G401 (cell line): ENCODE data around the gene PLEKHF1. TPM values are rescaled to one million over a fixed set of nuclear protein-coding genes. Genes with fewer than 3 reads are reported as not detected.
A peak's percentile ranks its signal among the peaks of the same experiment; 100 is the strongest.

Experiments used
- DNase-seq: peaks from one replicate; pipeline ENCODE4 v3.0.0-alpha.2; 2015; ENCODE audit warnings: low spot score
- in situ Hi-C: cut with HindIII; loops from 2 replicates; pipeline ENCODE4 v1.10.0; 2016; ENCODE audit warnings: low sequenced_read_pairs, mixed read lengths
- total RNA-seq: library from RNA; depleted of rRNA; stranded (reverse); fragments of >200 nt; shearing (Covaris generic); gene quantifications from 2 replicates; pipeline ENCODE4 v1.2.3, GENCODE V29; 2014; rRNA removed

Gene PLEKHF1
- total RNA-seq, 1 experiment from 2014 or later = 26.3 TPM

DNA sequence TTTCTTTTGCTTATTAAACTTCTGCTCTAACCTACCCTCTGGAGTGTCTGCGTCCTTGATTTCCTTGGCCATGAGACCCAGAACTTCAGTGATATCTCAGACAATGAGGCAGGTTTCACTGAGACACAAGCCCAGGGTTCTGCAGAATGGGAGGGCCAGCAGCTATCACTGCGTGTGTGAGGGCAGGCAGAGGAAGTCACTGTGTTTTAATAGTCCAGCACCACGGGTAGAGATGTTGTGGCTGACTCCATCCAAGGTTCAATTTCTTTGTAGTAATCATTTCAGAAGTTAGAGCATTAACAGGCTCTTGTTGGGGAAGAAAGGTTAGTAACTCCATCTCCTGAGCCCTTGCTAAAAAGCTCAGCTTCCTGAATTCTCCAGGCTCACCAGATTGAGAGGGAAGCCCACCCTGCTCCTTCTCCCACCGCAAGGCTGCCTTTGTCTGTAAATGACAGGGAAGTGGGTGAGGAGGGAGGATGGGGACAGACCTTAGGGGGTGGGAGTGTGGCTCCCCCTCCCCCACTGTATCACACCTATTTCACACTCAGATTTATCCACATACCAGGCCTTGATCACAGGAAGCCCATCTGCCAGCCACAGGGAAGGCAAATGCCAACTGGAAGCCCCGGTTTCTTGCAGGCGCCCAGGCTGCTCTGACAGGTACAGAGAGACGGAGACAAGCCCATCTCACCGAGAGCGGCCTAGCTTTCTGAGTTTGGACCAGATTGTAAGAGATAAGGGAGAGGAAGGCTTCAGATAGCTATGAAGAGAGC lies 47.7 kb downstream of the PLEKHF1 start:
- in situ Hi-C loops = no loop called here
- peak; percentile 37 for DNase-seq

GRCh38 chr19:29714371-29714952 lies 49.2 kb downstream of the PLEKHF1 start:
- in situ Hi-C loops = no loop called here
- DNase-seq = peak; percentile 21

DNA sequence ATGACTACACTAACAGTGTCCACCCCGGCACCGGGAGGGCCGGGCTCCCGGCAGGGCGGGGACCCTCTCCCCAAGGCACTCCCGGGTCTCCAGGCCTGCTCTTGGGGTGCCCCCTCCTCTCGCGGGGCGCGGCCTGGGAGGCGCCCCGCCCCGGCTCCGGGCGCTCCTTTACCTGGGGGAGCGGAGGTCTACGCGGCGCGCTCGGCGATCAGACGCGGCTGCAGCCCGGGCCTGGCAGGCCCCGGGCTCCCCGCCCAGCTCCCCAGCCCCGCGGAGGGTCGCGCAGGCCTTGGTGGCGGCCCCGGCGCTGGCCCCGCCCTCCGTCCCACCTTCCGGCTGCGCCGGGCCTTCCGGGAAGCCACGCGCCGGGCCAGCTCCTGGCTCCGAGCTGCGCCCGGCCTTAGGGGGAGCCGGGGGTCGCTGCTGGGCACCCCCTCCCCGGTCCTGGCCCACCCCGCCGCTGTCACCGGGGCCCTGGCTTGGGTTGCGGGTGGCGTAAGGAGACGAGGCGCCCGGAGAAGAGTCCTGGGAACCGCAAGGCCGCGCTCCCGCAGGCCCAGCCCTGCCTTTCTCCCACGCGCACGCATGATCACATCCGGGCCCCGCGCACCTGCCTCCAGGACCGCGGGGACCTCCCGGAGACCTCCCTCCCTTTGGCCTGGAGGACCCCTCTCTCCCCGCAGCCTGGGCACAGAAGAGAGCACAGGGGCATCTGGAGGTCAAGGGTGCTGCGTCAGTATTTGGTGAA lies 49.9 kb downstream of the PLEKHF1 start, which contains the start of gene C19orf12:
Gene C19orf12 (minus strand): TSS at position 309 of the 748 bp plus-strand sequence. CDS start 6,848 bp downstream, outside the sequence.
- peak; percentile 53 for DNase-seq
- in situ Hi-C loops = no loop called here

DNA sequence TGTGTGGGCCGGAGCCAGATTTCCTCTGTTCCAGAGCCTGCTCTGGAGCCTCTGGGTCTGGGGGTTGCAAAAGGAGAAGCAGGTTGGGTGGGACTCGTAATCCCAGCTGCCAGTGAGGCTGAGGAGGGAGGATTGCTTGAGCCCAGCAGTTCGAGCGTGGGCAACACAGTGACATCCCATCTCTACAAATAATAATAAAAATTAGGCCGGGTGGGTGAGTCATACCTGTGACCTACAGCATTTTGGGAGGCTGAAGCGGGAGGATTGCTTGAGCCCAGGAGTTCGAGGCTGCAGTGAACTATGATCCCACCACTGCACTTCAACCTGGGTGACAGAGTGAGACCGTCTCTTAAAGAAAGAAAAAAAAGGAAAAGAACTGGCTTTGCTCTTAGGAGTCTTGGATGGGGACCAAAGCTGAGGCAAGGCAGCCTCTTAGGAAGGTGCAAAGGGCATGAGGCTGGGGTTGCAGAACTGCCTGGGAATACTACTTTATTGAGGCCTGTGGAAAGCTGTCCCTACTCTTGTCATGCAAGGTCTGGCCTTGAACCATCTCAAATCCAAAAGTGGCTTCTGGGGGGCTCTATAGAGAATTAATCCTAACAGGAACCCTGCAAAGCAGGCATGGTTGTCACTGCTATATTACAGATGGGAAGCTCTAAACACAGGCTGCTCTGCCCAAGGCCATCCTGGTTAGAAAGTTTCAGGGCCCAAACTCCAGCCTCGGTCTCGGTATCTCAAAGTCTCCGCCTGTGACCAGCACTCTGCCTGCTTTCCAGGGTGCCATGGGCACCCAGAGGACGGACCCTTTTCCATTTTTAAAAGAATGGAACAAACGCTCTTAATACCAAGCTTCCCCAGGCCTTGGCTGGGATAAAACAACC lies 50.7 kb downstream of the PLEKHF1 start:
- peak; percentile 24 for DNase-seq
- in situ Hi-C loops = no loop called here

DNA sequence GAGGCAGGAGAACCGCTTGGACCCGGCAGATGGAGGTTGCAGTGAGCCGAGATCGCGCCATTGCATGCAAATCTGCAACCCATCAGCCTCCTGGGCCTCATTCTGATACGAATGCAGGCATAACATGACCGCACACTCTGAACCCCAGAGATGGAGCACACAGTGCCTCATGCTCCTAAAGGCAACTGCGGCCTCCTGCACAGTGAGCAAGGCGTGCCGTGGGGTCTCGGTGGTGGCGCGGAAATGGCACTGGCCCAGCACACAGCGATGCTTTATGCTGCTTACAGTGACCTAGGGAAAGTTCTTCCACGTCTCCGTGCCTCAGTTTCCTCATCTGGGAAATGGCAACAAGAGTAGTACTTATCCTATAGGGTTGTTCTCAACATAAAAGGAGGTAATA lies 51.8 kb downstream of the PLEKHF1 start:
- in situ Hi-C loops = no loop called here

GRCh38 chr19:29724102-29724641 lies 58.9 kb downstream of the PLEKHF1 start:
- peak; percentile 50 for DNase-seq
- in situ Hi-C loops = no loop called here

More for the DNA sequence above, 51.8 kb downstream of the PLEKHF1 start:
- DNase-seq = no peak

DNA sequence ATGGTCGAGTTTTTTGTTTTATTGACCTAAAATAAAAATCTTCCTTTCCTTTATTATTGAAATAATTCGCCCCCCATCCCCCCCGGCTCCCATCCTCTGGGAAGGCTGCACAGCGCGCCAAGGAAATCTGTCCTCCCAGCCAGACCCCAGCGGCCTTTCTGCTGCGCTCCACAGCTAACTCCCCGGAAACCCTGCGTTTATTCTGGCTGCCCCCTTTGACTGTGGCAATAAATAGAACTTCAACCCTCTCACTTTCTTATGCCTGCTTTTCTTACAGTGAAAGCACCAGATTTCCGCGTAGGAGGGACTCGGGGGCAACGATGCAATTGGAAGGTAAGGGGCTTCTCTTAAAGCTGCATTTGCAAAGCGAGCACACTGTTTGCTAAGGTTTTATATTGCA lies 59.5 kb downstream of the PLEKHF1 start:
- in situ Hi-C loops = no loop called here
- no peak for DNase-seq

Other genes with a start within 250 kb of the PLEKHF1 start
- 2.5 TPM in 1 of 2 replicates, not detected in the other for gene VSTM2B, start 139.5 kb upstream of the PLEKHF1 start, total RNA-seq
- 81.4 and 157 TPM in 2 replicates for gene POP4, start 59.2 kb upstream of the PLEKHF1 start, total RNA-seq
- gene C19orf12, start 49.8 kb downstream of the PLEKHF1 start, total RNA-seq = 29.9 and 32.0 TPM in 2 replicates
- 50.8 and 76.0 TPM in 2 replicates for gene CCNE1, start 146.5 kb downstream of the PLEKHF1 start, total RNA-seq